ENCODE results near the gene KSR1.

DNA sequence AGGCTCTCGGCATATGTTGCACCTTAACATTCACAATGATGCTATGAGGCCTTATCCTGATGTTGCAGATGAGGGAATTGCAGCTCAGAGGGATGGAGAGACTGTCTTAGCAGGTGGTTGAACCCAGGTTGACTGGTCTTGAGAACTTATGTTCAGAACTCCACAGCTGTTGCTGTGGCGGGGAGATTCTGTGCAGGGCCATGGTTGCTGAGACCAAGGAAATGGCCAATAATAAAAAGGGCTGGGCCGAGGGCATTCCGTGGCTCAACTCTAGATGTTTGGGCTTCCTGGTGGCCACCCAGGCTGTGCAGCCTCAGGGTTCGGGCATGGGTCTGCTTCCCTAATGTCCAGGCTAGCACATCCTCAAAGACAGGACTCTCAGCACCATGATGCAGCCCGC, 5.9 kb downstream of the KSR1 start:
- TF ChIP-seq POLR2A (IDR thresholded peaks at IDR 0.05), result no peak
- TF ChIP-seq, protein P1, sequence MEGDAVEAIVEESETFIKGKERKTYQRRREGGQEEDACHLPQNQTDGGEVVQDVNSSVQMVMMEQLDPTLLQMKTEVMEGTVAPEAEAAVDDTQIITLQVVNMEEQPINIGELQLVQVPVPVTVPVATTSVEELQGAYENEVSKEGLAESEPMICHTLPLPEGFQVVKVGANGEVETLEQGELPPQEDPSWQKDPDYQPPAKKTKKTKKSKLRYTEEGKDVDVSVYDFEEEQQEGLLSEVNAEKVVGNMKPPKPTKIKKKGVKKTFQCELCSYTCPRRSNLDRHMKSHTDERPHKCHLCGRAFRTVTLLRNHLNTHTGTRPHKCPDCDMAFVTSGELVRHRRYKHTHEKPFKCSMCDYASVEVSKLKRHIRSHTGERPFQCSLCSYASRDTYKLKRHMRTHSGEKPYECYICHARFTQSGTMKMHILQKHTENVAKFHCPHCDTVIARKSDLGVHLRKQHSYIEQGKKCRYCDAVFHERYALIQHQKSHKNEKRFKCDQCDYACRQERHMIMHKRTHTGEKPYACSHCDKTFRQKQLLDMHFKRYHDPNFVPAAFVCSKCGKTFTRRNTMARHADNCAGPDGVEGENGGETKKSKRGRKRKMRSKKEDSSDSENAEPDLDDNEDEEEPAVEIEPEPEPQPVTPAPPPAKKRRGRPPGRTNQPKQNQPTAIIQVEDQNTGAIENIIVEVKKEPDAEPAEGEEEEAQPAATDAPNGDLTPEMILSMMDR (IDR thresholded peaks at IDR 0.05), result no peak

Data from uterus (tissue), 2 donors.